Stimulated activated CD8-positive, alpha-beta memory T cell treated with anti-CD3 and anti-CD28 coated beads, Interleukin-4, amount 100 ng/mL, for 24 hours (primary cell): Measurements from ENCODE around the gene CWF19L1.
A peak's percentile ranks its signal among the peaks of the same experiment; 100 is the strongest.
"Not testable (repeated sequence)": the region's sequence is repeated elsewhere in the genome, so short reads cannot be mapped to it uniquely, and the experiment has no call there.

Experiments
- DNase-seq: peaks from one replicate; pipeline ENCODE4 v3.0.0-alpha.2; 2020; ENCODE audit warnings: low read depth

The CWF19L1 gene

DNA sequence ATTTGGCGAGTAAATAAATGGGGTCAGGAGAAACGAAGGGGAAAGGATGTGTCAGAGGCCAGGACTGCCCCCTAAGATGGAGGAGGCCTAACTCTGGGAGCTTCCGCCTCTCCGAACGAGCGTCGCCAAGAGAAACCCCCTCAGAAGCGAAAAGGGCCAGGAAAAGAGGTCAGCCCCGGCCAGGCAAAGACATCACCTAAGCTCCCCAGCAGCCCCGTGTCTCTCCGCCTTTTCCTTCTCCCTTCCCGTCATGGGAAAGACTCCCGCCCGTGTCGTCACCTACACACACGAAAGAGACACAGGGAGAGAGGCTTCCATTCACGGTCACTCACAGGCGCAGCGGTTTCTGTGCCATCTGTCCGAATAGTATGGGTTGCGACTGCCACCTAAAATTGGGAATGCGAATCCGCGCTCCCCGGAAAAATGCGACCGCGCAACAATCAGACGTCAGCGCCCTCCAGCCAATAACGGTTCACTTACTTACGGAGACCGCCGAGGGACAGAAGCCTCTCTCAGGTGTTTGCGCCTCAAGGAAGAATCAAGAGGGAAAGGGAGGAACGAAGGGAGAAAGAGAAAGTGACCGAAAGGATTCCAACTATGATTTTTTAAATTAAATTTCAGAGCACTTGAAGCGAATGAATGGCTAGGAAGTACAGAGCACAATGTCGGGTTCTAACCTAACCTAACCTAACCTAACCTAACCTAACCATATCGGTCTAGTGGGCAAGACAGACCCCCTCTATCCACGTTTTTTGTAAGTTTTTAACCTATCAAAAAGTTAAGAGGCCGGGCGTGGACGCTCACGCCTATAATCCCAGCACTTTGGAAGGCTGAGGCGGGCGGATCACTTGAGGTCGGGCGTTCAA lies at the start of gene CWF19L1:
CWF19L1 (minus strand) TSS at position 400 of the 866 bp plus-strand sequence; CDS start at position 355, 45 bp downstream.
- peak; percentile 57 for DNase-seq

GRCh38 chr10:100315615-100316014 lies 48.2 kb upstream of the CWF19L1 start:
- DNase-seq = no peak

GRCh38 chr10:100311298-100311697 lies 43.9 kb upstream of the CWF19L1 start:
- DNase-seq = no peak

DNA sequence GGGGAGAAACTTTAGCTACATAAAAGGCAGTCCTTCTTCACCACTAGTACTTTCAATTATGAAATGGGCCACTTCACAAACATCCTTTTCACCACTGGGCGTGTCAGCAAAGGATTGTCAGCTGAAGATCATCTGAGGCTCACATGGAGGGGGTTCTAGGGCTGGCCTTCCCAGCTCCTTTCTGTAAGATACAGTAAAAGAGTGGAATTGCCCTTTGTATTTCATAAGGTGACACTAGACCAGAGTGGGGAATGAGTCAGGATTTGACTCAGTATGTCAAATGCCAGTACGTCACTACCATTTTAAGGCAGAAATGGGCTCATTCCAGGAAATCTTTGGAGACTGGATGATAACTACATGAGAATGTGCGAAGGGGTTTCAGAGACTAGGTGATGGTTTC lies 40.2 kb upstream of the CWF19L1 start:
- no peak for DNase-seq

DNA sequence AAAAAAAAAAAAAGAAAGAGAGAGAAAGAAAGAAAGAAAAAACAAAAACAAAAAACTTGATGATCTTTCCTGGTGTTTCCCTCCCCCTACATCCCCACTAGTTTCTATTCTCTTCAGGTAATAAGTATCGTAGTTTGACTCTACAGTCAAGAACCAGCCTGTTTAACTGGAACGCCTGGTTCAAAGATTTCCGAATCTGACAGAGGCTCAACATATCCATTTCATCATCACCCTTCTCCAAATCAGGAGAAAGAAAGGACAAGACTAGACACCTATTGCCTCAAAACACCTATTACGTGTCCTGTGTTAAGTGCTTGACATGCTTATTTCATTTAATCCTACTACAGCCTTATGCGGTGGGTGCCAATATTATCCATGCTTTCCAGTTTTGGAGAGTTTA lies 39.4 kb upstream of the CWF19L1 start:
- no peak for DNase-seq

DNA sequence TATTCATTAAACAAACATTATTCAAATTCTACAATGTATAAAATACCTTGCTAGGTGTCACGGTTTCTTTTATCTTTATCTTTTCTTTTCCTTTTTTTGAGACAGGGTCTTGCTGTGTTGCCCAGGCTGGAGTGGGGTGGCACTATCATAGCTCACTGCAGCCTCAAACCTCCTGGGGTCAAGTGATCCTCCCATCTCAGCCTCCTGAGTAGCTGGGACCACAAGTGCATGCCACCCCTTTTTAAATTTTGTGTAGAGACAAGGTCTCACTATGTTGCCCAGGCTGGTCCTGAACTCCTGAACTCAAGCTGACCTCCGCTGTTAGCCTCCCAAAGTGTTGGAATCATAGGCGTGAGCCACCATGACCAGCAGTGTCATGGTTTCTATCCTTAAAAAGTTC lies 37.0 kb upstream of the CWF19L1 start:
- no peak for DNase-seq

- no peak for DNase-seq
Observed at GRCh38 chr10:100303724-100304319, 36.4 kb upstream of the CWF19L1 start.

- DNase-seq = not testable (repeated sequence)
Observed at GRCh38 chr10:100301123-100301522, 33.7 kb upstream of the CWF19L1 start.

GRCh38 chr10:100297242-100297641 lies 29.8 kb upstream of the CWF19L1 start:
- DNase-seq = no peak

DNA sequence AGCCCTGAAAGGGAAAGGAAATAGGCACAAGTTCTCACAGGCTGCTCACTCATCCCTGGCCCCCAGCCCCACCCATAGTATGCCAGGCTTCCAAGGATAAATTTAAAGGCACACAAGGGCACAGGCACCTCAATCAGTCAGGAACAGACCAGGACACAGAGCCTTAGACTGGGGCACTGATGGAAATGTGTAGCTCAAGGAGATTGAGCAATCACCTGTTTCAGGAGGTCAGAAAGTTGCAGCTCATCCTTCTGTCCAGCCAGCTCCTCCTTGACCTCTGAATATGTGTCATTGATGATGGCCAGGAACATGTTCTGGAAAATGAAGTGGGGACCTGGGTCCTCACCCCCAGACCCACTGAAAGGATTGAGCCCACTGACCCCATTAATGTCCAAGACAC lies 25.6 kb upstream of the CWF19L1 start:
- no peak for DNase-seq

DNA sequence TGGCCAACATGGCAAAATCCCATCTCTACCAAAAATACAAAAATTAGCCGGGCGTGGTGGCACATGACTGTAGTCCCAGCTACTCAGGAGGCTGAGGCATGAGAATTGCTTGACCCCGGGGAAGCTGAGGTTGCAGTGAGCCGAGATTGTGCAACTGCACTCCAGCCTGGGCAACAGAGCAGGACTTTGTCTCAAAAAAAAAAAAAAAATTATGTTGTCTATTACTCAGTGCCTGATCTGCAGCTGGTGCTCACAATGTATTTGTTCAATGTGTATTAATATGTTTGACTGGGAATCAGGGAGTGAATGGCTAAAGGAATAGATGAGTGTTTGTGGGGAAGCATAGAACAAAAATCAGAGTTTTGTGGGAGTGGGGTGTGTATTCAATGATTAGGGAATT lies 24.9 kb upstream of the CWF19L1 start:
- DNase-seq = not testable (repeated sequence)

- DNase-seq = no peak
Observed at GRCh38 chr10:100291356-100291755, 23.9 kb upstream of the CWF19L1 start.

GRCh38 chr10:100289641-100290040 lies 22.2 kb upstream of the CWF19L1 start:
- DNase-seq = no peak

- no peak for DNase-seq
Observed at GRCh38 chr10:100288196-100288595, 20.8 kb upstream of the CWF19L1 start.

GRCh38 chr10:100287756-100288155 lies 20.3 kb upstream of the CWF19L1 start:
- no peak for DNase-seq

DNA sequence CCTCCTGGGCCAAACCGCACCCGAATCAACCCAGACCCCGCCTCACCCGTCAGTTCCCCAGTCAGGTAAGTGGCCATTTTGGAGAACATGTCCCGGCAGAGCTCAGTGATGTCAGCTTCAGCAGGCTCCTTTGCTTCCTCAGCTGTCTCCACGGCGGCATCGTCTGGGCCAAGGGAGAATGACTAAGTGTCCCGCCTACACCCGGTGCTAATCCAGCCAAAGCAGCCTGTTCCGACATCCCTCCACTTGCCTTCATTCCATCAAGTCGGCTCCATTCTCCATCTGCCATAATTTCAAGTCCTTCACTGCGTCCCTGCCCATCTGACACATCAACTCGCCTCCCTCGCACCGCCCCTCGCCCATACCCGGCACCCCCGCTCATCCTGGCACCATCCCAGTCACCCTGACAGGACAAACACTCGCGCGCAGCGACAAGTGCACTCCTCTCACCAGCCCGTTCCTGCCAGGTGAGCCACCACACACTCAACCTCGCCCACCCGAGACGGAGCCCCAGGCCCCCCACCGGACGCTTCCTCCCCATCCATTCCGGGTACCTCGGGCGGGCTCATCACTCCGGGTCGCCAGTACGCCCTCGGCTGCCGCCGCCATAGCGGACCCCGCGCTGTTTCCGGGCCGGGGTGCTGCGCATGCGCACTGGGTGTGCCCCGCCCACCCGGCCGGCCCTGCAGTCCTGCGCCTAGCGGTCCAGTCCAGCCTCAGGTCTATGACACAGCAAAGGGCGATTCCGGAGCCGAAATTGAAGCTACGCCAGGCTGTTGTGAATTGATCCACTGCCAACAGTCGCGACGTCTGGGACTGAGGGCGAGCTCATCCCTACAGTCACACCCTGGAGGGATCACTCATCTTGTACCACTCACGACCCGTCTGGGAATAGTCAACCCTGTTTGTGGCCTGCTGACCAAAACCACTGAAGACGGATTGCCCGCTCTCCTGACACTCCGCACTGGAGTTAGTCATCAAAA lies 18.9 kb upstream of the CWF19L1 start, which contains the start of gene BLOC1S2:
BLOC1S2 (minus strand) TSS at position 630 of the 983 bp plus-strand sequence; CDS start at position 609, 21 bp downstream.
- DNase-seq = peak; percentile 84

DNA sequence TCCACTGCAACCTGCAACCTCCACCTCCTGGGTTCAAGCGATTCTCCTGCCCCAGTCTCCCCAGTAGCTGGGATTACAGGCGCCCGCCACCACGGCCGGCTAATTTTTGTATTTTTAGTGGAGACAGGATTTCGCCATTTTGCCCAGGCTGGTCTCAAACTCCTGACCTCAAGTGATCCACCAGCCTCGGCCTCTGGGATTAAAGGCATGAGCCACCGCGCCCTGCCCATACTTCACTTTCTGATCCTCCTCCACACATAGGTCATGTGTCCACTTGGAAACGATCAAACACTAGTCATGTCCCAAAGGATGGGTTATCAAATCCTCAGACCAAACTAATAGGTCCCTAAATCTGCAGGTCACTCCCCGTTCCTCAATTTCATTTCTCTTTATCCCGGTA lies 17.9 kb upstream of the CWF19L1 start:
- not testable (repeated sequence) for DNase-seq

GRCh38 chr10:100282907-100283306 lies 15.5 kb upstream of the CWF19L1 start:
- no peak for DNase-seq

- DNase-seq = not testable (repeated sequence)
Observed at GRCh38 chr10:100276971-100277370, 9.5 kb upstream of the CWF19L1 start.

DNA sequence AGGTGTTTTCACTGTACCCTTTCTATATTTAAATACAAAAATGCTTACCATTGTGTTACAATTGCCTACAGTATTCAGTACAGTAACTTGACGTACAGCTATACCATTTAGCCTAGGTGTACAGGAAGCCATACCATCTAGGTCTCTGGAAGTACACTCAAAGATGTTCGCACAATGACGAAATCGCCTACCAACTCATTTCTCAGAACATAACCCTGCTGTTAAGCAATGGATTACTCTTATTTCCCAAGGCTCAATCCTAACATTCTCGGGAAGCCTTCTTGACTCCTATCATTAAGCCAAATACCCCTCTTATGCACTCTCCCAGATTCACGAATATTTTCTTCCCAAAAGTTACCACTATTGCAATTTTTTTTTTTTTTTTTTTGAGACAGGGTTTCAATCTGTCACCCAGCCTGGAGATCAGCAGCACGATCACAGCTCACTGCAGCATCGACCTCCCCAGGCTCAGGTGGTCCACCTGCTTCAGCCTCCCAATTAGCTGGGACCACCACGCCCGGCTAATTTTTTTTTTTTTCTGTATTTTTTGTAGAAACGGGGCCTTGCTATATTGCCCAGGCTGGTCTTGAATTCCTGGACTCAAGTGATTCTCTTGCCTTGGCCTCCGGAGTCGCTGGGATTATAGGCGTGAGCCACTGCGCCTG lies 1.5 kb downstream of the CWF19L1 start:
- no peak for DNase-seq

DNA sequence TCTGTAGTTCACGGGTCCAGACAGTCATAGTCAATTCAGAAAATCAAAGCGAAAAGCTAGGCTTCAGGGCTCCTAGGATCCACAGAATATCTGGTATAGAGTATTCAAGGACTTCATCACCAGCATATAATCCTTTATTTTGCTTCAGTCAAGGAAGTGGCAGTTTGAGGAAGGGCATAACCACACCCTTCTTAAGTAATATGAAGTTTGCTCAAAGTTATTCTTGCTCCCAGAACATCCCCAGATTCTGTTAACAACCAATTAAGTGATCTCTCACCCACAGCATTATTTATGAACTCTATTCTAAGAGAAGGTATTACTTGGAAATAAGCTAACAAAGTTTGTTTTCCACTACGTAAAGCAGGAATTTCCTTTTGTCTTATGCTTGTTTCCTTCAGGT lies 13.2 kb downstream of the CWF19L1 start:
- DNase-seq = no peak

GRCh38 chr10:100253041-100253440 lies 14.4 kb downstream of the CWF19L1 start:
- DNase-seq = no peak
